WTC11 (cell line): ENCODE data around the gene VIM.

ENCODE experiments used
- CBFB ChIP-seq: sonication (generic); formaldehyde crosslinking; IDR thresholded peaks from 2 replicates; pipeline ENCODE4 v1.8.1; 2022; ENCODE audit warnings: mild to moderate bottlenecking, low read depth, missing genetic modification reagents
- FOXK1 ChIP-seq: sonication (generic); formaldehyde crosslinking; IDR thresholded peaks from 2 replicates; pipeline ENCODE4 v1.8.0; 2022; ENCODE audit warnings: mild to moderate bottlenecking, moderate library complexity, missing genetic modification reagents
- GABPB1 ChIP-seq: sonication (generic); formaldehyde crosslinking; IDR thresholded peaks from 2 replicates; pipeline ENCODE4 v1.8.1; 2023; ENCODE audit warnings: mild to moderate bottlenecking, missing genetic modification reagents
- MXD4 ChIP-seq: fragments of 250-450 bp; sonication (Bioruptor Pico); IDR thresholded peaks from 2 replicates; pipeline ENCODE4 v1.8.0; 2021; ENCODE audit warnings: mild to moderate bottlenecking, moderate library complexity, borderline replicate concordance
- OVOL2 ChIP-seq: fragments of 250-450 bp; sonication (Bioruptor Pico); IDR thresholded peaks from 2 replicates; pipeline ENCODE4 v1.9.0; 2021; ENCODE audit warnings: mild to moderate bottlenecking, borderline replicate concordance
- ZBTB21 ChIP-seq: sonication (generic); formaldehyde crosslinking; IDR thresholded peaks from 2 replicates; pipeline ENCODE4 v1.8.1; 2023; ENCODE audit warnings: mild to moderate bottlenecking, missing genetic modification reagents, borderline replicate concordance
- TF ChIP-seq, protein P1 (sequence below): fragments of 200-600 bp; IDR thresholded peaks from 2 replicates; pipeline ENCODE4 v1.8.0; 2022; ENCODE audit warnings: antibody characterized with exemption
- TF ChIP-seq, protein P2 (sequence below): sonication (generic); formaldehyde crosslinking; IDR thresholded peaks from 2 replicates; pipeline ENCODE4 v1.8.0; 2022; ENCODE audit warnings: mild to moderate bottlenecking, missing genetic modification reagents
- TF ChIP-seq, protein P3 (sequence below): sonication (generic); formaldehyde crosslinking; IDR thresholded peaks from 2 replicates; pipeline ENCODE4 v1.8.1; 2022; ENCODE audit warnings: low read depth, missing genetic modification reagents, borderline replicate concordance
- TF ChIP-seq, protein P4 (sequence below): sonication (generic); formaldehyde crosslinking; IDR thresholded peaks from 2 replicates; pipeline ENCODE4 v1.8.1; 2023; ENCODE audit warnings: mild to moderate bottlenecking, missing genetic modification reagents, borderline replicate concordance
- TF ChIP-seq, protein P5 (sequence below): sonication (generic); formaldehyde crosslinking; IDR thresholded peaks from 2 replicates; pipeline ENCODE4 v1.8.1; 2023; ENCODE audit warnings: mild to moderate bottlenecking, missing genetic modification reagents, moderate library complexity

DNA sequence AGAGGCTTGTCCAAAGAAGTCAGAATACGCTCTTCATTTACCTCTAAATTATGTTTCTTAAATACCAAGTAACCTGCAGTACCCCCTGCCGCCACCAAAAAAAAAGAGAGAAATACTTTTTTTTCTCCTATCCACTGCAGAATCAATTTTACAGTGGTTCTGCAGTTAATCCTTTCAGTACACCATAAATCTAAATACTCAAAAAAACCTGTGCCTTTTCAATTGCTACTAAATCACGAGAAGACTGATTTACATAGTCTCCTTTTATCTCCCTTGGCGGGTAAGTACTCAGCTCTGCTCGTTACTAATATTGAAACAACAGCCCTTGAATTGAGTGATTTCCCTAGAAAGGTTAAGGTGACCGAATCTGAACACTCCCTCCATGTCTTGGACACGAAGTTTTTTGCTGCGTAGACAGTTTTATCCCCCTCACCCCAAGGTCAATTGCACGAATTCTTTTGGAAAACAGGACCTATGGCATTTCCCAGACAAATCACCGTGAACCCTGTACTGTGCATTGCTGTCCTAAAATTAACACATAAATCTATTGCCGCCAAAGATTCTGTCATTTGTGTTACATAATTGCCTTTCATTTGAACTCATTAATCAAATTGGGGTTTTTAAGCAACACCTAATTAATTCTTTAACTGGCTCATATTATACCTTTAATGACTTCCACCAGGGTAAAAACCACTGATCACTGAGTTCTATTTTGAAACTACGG lies 512 bp upstream of the VIM start:
- TF ChIP-seq, protein P1, sequence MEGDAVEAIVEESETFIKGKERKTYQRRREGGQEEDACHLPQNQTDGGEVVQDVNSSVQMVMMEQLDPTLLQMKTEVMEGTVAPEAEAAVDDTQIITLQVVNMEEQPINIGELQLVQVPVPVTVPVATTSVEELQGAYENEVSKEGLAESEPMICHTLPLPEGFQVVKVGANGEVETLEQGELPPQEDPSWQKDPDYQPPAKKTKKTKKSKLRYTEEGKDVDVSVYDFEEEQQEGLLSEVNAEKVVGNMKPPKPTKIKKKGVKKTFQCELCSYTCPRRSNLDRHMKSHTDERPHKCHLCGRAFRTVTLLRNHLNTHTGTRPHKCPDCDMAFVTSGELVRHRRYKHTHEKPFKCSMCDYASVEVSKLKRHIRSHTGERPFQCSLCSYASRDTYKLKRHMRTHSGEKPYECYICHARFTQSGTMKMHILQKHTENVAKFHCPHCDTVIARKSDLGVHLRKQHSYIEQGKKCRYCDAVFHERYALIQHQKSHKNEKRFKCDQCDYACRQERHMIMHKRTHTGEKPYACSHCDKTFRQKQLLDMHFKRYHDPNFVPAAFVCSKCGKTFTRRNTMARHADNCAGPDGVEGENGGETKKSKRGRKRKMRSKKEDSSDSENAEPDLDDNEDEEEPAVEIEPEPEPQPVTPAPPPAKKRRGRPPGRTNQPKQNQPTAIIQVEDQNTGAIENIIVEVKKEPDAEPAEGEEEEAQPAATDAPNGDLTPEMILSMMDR: peak; percentile 19; the same call in 1 of the 2 replicates
- TF ChIP-seq, protein P2, sequence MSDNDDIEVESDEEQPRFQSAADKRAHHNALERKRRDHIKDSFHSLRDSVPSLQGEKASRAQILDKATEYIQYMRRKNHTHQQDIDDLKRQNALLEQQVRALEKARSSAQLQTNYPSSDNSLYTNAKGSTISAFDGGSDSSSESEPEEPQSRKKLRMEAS (CRISPR knock-in tag): no peak
- TF ChIP-seq, protein P3, sequence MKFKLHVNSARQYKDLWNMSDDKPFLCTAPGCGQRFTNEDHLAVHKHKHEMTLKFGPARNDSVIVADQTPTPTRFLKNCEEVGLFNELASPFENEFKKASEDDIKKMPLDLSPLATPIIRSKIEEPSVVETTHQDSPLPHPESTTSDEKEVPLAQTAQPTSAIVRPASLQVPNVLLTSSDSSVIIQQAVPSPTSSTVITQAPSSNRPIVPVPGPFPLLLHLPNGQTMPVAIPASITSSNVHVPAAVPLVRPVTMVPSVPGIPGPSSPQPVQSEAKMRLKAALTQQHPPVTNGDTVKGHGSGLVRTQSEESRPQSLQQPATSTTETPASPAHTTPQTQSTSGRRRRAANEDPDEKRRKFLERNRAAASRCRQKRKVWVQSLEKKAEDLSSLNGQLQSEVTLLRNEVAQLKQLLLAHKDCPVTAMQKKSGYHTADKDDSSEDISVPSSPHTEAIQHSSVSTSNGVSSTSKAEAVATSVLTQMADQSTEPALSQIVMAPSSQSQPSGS: no peak
- no peak for TF ChIP-seq MXD4 (CRISPR knock-in tag)
- no peak for TF ChIP-seq GABPB1 (CRISPR knock-in tag)
- TF ChIP-seq ZBTB21 (CRISPR knock-in tag): no peak
- TF ChIP-seq FOXK1 (CRISPR knock-in tag): no peak
- no peak for TF ChIP-seq CBFB (CRISPR knock-in tag)
- no peak for TF ChIP-seq OVOL2
- TF ChIP-seq, protein P4, sequence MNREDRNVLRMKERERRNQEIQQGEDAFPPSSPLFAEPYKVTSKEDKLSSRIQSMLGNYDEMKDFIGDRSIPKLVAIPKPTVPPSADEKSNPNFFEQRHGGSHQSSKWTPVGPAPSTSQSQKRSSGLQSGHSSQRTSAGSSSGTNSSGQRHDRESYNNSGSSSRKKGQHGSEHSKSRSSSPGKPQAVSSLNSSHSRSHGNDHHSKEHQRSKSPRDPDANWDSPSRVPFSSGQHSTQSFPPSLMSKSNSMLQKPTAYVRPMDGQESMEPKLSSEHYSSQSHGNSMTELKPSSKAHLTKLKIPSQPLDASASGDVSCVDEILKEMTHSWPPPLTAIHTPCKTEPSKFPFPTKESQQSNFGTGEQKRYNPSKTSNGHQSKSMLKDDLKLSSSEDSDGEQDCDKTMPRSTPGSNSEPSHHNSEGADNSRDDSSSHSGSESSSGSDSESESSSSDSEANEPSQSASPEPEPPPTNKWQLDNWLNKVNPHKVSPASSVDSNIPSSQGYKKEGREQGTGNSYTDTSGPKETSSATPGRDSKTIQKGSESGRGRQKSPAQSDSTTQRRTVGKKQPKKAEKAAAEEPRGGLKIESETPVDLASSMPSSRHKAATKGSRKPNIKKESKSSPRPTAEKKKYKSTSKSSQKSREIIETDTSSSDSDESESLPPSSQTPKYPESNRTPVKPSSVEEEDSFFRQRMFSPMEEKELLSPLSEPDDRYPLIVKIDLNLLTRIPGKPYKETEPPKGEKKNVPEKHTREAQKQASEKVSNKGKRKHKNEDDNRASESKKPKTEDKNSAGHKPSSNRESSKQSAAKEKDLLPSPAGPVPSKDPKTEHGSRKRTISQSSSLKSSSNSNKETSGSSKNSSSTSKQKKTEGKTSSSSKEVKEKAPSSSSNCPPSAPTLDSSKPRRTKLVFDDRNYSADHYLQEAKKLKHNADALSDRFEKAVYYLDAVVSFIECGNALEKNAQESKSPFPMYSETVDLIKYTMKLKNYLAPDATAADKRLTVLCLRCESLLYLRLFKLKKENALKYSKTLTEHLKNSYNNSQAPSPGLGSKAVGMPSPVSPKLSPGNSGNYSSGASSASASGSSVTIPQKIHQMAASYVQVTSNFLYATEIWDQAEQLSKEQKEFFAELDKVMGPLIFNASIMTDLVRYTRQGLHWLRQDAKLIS (CRISPR knock-in tag): no peak
- TF ChIP-seq, protein P5, sequence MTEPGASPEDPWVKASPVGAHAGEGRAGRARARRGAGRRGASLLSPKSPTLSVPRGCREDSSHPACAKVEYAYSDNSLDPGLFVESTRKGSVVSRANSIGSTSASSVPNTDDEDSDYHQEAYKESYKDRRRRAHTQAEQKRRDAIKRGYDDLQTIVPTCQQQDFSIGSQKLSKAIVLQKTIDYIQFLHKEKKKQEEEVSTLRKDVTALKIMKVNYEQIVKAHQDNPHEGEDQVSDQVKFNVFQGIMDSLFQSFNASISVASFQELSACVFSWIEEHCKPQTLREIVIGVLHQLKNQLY (CRISPR knock-in tag): no peak
